Endothelial cell of umbilical vein (primary cell): ENCODE measurements around the gene CCNYL1.

Source experiments
- CTCF ChIP-seq, 2 donors: IDR thresholded peaks; 1 replicate in 1 of 2; 2 replicates in 1 of 2; pipeline ENCODE4 v1.5.1; 2011; ENCODE audit warnings: low read length in 2 of 2, mild to moderate bottlenecking in 2 of 2, moderate library complexity in 2 of 2, control low read depth in 1 of 2, inconsistent platforms in 1 of 2, low read depth in 1 of 2; ENCODE audit not compliant: insufficient read depth in 1 of 2; ENCODE audit errors: extremely low read depth in 1 of 2
- EZH2 ChIP-seq: IDR thresholded peaks from 2 replicates; pipeline ENCODE4 v1.6.1; 2012; ENCODE audit warnings: borderline replicate concordance, low read depth, mild to moderate bottlenecking, moderate library complexity, low read length, inconsistent platforms; ENCODE audit not compliant: severe bottlenecking

GRCh38 chr2:207792244-207792785 lies 80.9 kb downstream of the CCNYL1 start:
- TF ChIP-seq EZH2: no peak
- TF ChIP-seq CTCF (IDR thresholded peaks at IDR 0.05; ENCODE audit: extremely low read depth in 1 of 2, insufficient read depth in 1 of 2, low read depth in 1 of 2, low read length in 2 of 2): no peak
